HCEC 1CT (cell line): Measurements from ENCODE around the gene LGALS1.
"Not testable (repeated sequence)": the region's sequence is repeated elsewhere in the genome, so short reads cannot be mapped to it uniquely, and the experiment has no call there.

ENCODE experiments used
- DNase-seq: peaks from one replicate; pipeline ENCODE4 v3.0.0-alpha.2; 2017

Gene LGALS1

DNA sequence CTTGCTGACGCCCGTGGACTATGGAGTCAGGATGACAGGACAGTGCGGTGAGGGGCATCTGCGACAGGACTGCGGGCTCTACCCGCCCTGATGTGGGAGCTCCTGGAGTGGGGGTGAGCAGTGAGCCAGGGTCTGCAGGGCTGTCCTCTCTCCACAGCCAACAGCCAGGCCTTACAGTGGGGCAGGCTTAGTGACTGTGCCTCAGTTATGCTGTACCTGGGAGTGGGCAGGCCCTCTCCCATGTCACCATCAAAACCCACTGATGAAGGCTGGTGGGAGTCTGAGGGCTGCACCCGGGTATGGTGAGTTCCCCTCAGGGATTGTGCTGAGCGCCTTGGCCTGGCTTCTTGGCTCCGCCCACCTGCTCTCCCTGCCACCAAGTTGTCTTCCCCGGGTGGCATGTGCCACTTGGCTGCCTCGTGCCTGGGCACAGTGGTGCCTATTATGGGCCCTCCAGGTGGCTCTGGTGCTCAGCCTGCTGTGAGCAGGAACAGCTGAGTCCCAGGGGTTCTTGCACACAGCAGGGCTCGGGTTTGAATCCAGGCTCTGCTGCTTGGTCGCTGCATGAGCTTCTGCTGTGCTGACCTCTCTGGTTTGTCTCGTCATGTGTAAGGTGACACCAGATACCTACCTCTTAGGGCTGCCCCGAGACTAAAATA, 17.3 kb downstream of the LGALS1 start:
- no peak for DNase-seq

DNA sequence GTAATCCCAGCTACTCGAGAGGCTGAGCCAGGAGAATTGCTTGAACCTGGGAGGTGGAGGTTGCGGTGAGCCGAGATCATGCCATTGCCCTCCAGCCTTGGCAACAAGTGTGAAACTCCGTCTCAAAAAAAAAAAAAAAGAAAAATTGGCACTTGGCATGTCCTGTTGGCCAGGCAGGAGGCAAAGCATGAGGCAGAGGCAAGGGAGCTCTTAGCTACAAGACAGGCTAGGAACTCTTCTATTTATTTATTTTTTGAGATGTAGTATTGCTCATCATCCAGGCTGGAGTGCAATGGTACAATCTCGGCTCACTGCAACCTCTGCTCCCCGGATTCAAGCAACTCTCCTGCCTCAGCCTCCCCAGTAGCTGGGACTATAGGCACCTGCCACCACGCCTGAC, 18.7 kb downstream of the LGALS1 start:
- DNase-seq, result not testable (repeated sequence)

DNA sequence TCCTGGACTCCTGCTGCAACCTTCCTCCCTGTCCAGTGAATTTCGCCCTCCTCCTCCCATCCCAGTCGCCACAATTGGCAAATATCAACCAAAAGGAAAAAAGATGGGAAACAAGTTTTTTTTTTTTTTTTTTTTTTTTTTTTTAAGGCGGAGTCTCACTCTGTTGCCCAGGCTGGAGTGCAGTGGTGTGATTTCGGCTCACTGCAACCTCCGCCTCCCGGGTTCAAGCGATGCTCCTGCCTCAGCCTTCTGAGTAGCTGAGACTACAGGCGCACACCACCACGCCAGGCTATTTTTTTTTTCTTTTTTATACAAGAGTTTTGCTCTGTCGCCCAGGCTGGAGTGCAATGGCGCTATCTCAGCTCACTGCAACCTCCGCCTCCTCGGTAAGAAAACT, 20.8 kb downstream of the LGALS1 start:
- DNase-seq, result not testable (repeated sequence)

DNA sequence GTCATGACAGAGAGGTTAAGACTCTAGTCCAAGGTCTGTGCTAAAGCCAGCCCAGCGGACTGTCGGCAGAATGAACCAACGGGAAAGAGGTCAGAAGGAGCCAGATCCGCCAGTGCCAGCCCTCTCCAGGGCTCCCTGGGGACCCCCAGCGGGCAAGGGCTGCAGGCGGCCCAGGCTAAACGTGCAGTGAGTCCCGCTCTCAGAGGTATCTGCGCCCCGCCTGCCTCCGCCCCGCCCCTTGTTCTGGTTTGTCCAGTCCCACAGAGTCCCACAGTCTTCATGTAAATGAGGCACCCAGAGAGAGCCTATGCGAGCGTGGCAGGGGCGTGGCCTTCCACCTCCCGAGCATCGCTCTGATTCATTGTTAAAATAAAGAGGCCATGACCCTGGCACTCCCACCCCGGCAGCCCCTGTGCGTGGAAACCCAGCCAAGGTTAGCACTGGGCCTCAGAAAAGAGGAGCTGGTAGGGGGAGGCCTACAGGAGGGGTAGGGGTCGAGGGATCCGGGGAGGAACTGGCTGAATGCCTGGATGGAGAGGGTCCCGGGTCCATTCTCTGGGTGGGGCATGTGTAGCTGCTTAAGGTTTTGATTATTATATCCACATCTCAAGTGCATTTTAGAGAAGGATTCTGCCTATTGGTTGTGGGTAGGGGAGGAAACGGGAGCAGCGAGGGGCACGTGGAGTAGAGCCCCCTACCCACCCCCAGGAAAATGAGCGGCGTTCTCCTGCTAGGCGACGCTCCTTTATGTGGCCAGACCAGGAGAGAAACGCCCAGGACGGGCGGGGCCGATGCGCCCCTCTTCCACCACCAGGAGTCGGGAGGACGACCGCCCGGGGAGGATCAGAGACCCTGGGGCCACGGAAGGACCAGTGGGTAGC, 21.5 kb downstream of the LGALS1 start, which contains the start of gene TRIOBP:
TSS of gene TRIOBP (plus strand) at position 392 of the 881 bp plus-strand sequence. CDS start 4,318 bp downstream, outside the sequence.
- peak; percentile 92 for DNase-seq

DNA sequence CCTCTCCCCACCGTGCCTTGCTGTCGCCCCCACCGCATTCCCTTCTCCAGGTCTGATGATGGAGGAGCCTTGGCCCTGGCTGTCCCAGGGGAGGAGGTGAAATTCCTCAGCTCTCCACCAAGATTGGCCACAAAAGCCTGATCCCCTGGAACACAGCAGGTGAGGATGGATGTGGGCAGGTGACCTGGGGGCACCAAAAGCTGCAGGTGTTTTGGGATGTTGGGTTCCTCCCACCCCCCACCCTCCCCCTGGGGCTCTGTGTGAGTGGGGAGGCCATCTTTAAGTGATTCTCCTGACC, 22.1 kb downstream of the LGALS1 start:
- no peak for DNase-seq

DNA sequence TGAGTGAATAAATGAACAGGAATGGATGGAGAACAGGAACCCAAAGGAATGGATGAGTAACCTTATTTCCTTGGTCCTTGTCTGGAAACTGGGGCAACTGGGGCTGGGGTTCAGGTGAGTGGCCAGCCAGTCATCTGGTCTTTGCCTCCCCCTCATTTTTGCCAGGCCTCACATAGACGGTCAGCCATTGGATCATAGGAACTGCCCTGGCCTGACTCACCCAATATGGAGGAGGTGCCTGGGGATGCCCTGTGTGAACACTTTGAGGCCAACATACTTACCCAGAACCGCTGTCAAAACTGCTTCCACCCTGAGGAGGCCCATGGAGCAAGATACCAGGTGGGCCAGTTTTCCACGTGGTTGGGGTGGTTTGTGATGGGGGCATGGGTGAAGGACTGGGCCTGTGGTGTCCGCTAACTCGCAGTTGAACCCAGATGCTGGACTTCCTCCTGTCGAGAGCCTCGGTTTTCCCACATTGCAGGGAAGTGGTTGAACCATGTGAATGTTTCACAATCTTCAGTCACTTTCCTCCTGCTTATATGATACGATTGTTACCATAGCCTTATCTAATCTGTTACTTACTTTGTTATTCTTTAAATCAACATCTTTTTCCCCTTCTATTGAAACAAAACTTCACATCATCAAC, 25.8 kb downstream of the LGALS1 start:
- no peak for DNase-seq

DNA sequence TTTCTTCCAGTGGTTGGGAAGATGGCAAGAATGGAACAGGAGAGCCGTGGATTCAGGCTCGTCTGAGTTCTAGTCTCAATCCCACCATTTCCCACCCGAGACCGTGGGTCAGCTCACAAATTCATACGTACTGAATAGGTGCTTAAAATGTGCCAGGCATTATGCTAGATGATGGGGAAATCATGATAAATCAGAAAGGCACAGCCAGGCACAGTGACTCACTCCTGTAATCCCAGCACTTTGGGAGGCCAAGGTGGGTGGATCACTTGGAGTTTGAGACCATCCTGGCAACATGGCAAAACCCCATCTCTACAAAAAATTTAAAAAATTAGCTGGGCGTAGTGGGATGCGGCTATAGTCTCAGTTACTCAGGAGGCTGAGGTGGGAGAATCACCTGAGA, 28.5 kb downstream of the LGALS1 start:
- no peak for DNase-seq

DNA sequence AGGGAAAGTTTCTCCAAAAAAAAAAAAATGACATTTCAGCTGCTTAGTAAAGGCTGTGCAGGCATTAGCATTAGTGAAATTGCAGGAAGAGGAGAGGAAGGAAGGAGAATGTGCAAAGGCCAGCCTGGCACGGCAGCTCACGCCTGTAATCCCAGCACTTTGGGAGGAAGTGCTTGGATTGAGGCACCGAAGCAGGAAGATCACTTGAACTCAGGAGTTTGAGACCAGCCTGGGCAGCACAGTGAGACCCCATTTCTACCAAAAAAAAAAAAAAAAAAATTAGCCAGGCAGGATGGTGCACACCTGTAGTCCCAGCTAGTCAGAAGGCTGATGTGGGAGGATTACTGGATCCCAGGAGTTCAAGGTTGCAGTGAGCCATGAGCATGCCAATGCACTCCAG, 29.2 kb downstream of the LGALS1 start:
- no peak for DNase-seq

DNA sequence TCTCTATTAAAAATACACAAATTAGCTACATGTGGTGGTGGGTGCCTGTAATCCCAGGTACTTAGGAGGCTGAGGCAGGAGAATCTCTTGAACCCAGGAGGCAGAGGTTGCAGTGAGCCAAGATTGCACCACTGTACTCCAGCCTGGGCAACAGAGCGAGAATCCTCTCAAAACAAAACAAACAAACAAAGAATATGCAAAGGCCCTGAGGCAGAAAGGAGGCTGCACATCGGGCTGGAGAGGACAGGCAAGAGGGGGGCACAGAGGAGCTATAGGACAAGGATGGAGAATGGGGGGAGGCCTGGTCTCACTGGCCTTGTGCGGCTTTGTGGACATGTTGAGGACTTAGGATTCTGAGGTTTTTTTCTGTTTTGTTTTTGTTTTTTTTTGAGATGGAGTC, 29.8 kb downstream of the LGALS1 start:
- DNase-seq, result no peak

DNA sequence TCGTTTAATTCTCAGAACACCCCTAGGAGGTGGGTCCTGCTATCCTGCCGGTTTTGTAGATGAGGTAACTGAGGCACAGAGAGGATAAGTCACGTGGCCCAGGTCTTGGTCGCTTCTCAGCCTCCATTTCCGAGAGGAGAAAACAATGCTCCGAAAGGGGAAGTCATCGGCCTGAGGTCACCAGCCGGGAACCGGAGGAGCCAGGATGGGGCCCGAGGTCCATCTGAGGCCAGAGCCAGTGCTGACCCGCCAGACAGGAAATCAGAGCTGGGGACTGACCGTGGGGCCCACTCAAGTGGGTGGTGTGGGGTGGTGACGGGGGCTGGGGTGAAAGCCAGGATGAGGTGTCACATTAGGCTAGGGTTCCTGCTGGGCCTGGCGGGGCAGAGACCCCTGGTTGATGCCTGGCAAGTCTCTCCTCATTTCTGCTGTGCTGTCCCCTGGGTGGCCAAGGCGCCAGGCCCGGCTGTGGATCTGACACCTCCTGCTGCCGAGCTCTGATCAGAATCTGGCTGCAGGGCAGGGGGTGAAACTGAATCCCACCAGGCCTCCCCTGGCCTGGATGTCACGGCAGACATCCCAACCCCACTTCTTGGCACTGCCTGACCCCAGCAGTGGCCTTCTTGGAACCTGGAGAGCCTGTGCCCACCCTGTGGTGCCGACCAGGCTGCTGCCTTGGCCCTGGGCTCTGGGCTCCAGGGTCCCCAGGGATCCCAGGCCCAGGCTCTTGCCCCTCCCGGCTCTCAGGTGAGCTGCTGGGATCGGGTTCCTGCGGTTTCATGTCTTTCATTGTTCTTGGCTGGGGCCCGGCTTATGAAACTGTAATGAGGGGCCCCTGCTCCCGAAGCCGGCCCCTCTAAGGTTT, 33.4 kb downstream of the LGALS1 start:
- no peak for DNase-seq

DNA sequence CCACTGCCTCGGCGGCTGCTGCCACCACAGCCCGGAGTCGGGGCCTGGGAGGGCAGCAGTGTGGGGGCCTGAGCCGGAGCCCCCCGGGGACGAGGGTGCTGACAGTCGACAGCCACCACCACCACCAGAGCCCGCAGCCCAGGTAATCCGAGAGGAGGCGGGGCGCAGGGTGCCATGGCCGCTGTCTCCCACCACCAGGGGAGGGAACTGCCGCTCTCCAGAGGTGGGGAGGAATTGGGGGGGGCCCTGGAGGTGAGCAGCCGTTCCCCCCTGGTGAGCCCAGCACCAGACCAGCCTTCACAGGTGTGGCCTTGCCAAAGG, 34.0 kb downstream of the LGALS1 start:
- no peak for DNase-seq

DNA sequence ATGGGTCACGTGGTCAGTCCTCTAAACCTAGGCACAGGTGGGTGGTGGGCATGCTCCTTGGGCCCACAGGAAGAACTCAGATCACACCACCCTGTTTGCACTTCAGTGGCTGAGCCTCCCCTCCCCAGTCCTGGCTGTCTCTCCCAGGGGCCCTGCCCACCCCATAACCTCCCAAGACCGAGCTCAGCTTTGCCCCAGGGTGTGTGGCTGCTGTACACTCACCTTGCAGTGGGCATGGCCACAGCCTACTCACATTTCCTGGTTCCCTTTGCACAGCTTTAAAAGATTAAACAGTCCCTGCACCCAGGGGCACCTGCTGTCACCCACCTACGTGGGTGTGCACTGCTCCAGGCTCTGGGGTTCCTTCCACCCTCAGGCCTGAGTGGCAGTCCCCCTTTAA, 35.2 kb downstream of the LGALS1 start:
- no peak for DNase-seq

DNA sequence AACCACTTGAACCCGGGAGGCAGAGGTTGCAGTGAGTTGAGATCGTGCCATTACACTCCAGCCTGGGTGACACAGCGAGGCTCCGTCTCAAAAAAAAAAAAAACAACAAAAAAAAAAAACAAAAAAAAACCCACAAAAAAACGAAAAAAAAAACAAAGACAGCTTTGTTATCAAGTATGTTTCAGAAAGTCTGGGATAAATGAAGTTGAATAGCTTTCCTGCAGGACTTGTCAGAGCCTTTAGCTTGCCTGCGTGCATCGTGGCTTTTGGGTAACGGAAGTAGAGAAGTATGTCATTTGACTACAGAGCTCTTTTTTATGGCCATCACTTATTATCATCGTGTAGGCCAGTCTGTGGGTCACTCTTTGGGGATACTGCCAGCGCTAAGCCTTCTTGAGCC, 36.1 kb downstream of the LGALS1 start:
- no peak for DNase-seq

DNA sequence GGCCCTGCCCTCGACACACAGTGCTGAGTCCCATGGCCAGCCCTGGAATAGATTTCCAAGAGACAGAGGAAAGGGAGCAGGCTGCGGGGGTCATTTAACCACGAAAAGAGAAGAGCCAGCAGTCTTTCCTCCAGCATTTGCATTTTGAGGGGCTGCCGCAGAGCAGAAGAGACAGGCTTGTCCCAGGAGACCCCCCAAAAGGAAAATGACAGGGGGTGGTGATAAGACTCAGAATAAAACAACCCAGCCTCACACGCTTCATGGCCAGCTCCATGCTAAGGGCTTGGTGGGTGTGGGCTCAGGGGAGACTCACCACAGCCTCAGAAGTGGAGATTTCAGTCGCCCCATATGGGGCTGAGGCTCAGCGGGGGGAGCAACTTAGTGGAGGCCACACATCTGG, 38.3 kb downstream of the LGALS1 start:
- no peak for DNase-seq

DNA sequence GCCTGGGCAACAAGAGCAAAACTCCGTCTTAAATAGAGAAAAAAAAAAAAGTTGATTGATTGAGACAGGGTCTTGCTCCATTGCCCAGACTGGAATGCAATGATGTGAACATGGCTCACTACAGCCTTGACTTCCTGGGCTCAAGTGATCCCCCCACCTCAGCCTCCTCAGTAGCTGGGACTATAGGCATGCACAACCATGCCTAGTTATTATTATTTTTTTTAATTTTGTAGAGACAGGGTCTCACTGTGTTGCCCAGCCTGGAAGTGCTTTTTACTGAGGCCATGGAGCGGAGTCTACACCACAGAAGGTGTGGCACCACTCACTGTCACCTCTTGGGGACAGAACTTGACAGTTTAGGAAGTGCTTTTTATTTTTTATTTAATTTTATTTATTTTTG, 39.2 kb downstream of the LGALS1 start:
- DNase-seq, result no peak

DNA sequence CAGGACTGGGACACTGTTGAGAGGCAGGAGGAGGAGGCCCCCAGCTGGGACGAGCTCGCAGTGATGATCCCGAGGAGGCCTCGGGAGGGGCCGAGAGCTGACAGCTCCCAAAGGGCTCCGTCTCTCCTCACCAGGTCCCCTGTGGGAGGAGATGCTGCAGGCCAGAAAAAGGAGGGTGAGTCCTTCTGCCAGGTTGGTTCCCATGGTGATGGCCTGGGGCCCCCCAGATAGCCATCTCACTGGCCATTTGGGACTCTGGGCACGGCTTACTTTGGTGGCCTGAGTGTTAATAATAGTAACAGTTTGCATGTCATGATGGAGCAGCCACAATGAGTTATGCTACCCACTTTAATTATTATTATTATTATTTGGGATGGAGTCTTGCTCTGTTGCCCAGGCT, 40.3 kb downstream of the LGALS1 start:
- DNase-seq, result no peak

DNA sequence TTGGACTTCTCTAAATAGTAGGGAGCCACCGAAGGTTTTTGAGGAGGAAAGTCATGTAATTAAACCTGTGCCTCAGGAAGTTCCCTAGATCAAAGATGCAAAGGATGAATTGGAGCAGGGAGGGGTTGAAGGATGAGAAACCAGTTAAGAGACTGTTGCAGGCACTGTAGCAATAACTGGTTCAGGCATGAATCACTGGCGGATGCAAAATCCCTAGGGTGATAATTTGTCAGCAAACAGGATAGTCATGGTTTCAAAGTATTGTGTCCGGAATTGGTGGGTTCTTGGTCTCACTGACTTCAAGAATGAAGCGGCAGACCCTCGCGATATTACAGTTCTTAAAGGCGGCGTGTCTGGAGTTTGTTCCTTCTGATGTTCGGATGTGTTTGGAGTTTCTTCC, 41.3 kb downstream of the LGALS1 start:
- DNase-seq, result no peak

DNA sequence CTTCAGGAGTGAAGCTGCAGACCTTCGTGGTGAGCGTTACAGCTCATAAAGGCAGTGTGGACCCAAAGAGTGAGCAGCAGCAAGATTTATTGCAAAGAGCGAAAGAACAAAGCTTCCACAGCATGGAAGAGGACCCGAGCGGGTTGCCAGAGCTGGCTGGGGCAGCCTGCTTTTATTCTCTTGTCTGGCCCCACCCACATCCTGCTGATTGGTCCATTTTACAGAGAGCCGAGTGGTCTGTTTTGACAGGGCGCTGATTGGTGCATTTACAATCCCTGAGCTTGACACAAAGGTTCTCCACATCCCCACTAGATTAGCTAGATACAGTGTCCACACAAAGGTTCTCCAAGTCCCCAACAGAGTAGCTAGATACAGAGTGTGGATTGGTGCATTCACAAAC, 41.8 kb downstream of the LGALS1 start:
- DNase-seq, result not testable (repeated sequence)

DNA sequence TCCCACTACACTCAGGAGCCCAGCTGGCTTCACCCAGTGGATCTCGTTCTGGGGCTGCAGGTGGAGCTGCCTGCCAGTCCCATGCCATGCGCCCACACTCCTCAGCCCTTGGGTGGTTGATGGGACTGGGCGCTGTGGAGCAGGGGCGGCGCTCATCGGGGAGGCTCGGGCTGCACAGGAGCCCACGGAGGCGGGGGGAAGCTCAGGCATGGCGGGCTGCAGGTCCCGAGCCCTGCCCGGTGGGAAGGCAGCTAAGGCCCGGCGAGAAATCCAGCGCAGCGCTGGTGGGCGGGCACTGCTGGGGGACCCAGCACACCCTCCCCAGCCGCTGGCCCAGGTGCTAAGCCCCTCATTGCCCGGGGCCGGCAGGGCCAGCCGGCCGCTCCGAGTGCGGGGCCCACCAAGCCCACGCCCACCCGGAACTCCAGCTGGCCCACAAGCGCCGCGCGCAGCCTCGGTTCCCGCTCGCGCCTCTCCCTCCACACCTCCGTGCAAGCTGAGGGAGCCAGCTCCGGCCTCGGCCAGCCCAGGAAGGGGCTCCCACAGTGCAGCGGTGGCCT, 42.4 kb downstream of the LGALS1 start:
- DNase-seq, result not testable (repeated sequence)

DNA sequence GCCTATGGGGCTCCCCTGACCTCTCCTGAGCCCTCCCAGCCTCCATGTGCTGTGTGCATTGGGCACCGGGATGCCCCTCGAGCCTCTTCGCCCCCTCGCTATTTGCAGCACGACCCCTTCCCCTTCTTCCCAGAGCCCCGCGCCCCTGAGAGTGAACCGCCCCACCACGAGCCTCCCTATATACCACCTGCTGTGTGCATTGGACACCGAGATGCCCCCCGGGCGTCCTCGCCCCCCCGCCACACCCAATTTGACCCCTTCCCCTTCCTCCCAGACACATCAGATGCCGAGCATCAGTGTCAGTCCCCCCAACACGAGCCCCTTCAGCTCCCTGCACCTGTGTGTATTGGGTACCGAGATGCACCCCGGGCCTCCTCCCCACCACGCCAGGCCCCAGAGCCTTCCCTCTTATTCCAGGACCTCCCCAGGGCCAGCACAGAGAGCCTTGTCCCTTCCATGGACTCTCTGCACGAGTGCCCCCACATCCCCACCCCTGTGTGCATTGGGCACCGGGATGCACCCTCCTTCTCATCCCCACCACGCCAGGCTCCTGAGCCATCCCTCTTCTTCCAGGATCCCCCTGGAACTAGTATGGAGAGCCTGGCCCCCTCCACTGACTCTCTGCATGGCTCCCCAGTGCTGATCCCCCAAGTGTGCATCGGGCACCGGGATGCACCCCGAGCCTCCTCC, 50.3 kb downstream of the LGALS1 start:
- no peak for DNase-seq

DNA sequence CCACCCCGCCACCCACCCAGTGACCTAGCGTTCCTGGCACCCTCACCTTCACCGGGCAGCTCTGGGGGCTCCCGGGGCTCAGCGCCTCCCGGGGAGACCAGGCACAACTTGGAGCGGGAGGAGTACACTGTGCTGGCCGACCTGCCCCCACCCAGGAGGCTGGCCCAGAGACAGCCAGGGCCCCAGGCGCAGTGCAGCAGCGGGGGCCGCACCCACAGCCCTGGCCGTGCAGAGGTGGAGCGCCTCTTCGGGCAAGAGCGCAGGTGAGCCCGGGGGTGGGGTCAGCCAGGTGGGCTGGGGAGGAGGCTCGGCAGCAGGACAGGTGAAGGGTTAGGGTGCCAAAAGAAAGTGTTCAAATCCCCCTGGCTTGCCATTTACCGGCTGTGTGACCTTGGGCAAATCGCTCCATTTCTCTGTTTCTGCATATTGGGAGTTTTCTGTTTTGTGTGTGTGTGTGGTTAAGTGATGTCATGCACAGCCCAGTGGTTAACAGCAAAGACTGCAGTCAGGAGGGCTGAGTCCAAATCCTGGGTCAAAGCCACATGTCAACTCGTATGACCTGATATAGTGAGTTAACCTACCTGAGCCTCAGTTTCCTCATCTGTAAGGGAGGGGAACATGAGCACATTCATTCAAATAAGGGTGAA, 50.9 kb downstream of the LGALS1 start:
- DNase-seq, result peak; percentile 59

DNA sequence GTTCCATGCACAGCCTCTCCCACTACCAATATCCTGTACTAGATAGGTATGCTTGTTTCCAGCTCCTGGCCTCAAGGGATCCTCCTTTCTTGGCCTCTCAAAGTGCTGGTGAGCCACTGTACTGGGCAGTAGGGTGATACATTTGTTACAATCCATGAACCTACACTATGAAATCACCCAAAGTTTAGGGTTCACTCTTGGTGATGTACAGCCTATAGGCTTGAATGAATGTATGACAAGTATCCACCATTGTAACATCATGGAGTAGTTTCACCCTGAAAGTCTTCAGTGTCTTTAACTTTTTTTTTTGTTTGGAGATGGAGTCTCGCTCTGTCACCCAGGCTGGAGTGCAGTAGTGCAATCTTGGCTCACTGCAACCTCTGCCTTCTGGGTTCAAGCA, 53.2 kb downstream of the LGALS1 start:
- DNase-seq, result no peak
